GM19099 (cell line): Measurements from ENCODE around the gene MYH8.

Source experiments
- POLR2A ChIP-seq: IDR thresholded peaks from 3 replicates; pipeline ENCODE4 v1.6.1; 2011; ENCODE audit warnings: low read depth; ENCODE audit not compliant: insufficient read length; ENCODE audit errors: extremely low read depth

Gene MYH8

DNA sequence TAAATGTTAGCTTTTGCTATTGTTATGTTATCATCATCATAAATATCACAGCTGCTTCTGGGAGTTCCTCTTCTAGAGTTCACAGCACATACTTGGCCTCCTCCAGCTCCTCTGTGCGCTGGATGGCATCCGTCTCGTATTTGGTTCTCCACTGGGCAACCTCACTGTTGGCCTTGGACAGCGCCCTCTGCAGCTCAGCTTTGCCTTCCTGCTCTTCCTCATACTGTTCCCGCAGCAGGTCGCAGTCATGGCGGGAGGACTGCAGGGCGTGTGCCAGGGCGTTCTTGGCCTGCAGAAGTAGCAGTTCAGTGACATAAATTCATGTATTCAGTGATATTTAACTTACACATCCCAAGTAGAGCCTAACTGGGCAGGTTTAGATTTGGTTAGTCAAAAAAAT lies 23.4 kb downstream of the MYH8 start:
- no peak for TF ChIP-seq POLR2A

DNA sequence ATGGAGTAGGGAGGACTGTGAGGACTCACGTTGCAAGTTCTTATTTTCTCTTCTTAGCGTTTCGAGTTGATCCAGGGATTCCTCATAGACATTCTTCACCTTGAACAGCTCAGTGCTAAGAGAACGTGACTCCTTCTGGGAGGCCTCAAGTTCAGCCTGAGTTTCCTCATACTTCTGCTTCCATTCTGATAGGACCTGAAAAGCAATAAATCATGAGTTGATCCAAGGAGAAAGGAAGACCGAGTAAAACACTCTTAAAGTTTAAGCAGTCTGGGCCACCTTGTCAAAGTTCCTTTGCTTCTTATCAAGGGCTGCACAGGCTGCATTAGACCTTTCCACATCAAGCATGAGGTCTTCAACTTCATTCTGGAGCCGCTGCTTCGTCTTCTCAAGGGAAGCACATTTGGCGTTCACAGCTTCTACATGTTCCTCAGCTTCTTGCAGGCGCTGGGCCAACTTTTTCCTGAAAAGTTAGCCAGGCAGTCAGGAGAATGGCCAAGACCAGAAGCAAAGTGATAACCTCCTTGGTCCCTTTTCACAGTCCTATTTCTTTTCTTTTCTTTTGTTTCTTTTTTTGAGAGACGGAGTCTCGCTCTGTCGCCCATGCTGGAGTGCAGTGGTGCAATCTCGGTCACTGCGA lies 25.1 kb downstream of the MYH8 start:
- TF ChIP-seq POLR2A: no peak

DNA sequence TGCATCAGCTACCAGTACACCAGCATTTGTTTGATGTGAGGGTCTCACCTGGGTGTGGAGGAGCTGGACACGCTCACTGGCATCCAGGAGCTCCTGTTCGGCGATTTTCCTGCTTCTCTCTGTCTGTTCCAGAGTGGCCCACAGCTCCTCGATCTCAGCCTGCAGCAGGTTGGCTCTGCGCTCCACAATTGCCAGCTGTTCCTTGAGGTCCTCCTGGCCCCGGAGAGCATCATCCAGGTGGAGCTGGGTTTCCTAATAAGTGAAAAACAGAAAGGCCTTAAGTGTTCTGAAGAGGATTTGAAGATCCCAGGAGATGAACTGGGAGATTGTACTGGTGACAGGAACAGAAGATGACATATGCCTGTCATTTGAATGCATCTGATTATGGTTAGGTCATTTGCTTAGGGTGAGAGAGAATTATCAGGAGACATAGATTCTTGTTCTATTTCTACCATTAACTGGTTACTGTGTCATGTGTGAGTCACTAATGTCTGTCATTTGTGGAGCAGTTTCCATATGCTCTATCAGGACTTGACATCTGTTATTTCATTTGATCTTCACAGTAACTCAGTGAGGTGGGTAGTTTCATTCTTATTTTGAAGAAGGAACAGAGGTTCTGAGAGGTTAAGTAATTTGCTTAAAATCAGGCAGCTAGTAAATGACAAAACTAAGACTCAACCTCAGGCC lies 27.4 kb downstream of the MYH8 start:
- no peak for TF ChIP-seq POLR2A

DNA sequence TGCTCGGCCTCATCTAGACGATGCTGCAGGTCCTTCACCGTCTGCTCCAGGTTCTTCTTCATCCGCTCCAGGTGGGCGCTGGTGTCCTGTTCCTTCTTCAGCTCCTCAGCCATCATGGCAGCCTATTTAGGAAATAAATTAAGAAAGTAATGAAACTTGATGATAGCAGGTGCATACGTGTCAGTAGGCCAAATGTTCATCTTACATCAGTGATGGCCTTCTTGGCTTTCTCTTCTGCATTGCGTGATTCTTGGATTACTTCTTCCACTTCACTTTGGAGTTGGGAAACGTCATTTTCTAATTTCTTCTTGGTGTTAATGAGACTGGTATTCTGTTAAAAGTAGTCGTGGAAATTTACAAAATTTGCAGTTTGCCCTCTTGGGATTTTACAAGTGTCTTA lies 28.9 kb downstream of the MYH8 start:
- TF ChIP-seq POLR2A: no peak

DNA sequence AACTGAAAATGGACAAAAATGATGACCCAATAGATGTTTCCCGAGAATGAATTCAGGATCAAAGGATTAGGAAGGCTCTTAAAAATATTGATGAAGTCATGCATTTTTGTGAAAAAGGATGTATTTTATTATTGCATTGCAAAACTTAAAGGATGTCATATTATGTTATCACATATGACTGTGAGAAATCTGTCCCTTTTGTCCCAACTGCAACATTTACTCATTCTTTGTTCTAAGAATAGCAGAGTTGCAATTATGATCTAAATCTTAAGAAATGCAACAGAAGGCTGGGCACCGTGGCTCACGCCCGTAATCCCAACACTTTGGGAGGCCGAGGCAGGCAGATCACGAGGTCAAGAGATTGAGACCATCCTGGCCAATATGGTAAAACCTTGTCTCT lies 35.9 kb downstream of the MYH8 start:
- no peak for TF ChIP-seq POLR2A

DNA sequence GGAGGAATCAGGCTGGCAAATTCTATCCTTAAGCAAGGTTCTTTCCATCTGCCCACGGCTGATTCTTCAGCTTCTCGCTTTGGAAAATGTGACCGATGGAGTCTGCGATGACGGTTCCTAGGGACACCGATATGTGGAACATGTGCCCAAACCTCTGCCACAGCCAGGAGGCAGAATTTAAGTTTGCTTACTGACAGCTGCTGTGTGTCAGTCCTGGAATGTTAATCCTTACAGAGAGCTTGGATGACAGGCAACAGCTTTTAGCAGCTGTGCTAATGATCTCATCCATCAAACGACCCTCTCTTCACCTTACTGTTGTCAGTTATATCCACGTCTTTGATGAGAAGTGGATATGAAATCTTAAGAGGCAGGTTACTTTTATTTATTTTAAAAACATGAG lies 37.6 kb downstream of the MYH8 start:
- no peak for TF ChIP-seq POLR2A

DNA sequence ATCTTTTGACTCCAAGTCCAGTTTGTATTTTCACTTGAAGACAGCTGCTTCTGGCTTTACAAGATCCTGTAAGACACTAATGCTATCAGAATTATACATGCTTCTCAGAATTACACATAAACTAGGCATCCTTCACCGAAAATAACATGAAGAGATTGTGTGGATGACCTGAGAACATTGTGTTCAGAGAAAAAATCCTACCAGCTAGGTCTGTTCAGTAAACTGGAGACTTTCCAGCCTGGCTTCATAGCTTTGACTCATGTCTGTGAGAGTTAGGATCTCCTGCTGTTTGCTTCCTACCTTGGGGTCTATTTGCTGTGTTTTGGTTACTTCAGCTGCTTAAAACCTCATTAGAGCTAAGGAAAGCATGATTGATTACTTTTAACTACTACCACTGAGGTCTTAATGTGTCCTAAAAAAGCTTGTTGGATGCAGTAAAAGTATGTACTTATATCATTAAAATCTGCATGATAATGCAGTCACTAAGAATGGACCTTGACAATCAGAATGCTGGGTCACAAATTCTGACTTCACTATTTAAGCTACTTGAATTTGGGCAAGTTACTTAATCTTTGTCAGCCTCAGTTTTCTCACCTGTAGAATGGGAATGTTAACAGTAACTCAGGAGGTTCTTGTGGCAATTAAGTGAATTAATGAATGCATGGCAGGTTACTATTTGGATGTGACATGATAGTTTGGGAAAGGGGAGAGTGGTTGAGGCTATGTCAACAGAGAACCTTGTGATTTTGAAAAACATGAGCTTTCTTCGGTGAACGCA lies 40.9 kb downstream of the MYH8 start:
- no peak for TF ChIP-seq POLR2A

DNA sequence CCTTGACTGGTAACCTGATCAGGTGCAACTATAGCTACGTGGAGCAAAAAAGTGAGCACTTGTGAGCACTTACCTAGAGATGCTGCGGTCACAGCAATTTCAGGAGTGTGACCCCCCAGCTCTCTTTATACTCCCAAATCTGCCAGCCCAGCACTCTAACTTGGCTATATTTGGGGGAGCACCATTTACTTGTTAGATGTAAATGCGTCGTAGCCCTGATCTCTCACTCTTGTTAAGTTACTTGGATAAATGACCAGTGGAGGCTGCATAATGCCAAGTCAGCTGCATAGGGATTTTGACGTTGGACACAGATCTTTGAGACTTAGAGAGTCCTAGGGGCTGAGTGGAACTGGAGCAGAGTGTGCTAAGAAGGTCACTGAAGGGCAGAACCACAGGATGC lies 48.8 kb downstream of the MYH8 start, which contains the start of gene MYH13:
TSS of gene MYH13 (minus strand) at position 101 of the 400 bp plus-strand sequence. CDS start 8,476 bp downstream, outside the sequence.
- TF ChIP-seq POLR2A: no peak

DNA sequence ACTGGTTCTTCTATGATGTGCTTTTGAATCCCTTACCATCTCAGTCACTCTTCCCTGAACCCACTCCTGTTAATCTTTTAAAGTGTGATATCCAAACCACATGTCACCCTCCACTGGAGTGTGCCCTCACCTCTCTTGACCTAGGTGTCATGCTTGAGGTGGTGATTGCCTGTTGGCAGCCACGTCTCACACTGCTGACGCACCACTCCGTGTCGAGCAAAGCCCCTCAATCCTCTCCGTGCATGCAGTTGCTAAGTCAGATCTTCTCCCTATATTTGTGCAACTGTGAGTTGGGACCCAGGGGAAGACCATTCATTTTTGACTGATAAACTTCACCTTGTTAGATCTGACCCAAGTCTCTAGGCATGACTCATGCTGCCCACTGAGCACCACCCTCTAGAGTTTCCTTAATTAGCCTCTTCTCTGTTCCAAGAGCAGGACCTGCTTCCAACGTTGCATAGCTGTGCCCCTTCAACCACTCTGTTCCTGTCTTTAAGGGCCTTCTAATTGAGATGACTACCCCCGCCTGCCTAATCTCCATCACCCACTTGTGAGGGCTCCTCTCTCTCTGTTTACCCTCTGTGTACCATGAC lies 51.6 kb downstream of the MYH8 start:
- TF ChIP-seq POLR2A: no peak

DNA sequence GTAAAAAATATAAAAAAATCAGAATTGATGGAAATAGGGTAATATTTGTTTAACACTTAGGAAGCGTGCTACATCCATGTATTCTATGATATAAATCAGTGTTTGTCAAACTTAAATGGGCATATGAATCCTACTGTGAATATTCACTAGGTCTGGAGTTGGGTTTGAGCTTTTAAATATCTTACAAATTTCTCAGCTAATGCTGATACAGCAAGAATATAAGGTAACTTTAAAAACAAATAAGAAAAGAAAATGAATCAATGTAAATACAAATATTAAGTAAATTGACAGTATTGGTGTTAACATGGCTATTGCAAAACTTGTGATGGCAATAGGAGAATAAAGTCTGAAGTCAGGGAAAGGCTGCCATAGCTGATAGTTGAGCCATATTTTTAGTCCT lies 52.5 kb downstream of the MYH8 start:
- TF ChIP-seq POLR2A: no peak

DNA sequence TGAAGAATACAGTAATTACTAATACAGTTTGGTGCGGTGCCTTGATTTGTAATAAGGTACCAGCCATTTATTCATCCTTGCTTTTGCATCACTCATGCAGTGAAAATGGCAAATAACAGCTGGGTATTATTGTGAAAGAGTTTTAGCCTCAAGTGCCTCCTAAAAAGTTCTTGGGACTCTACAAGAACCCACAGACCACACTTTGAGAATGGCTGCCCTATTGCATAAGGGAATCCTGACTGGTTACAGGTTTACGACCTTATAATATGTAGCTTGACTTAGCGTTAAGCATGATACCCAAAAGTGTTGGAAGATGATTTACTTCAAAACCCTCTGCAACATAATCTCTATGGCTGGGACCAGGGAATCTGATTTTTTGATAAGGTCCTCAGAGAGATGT lies 53.2 kb downstream of the MYH8 start:
- no peak for TF ChIP-seq POLR2A

DNA sequence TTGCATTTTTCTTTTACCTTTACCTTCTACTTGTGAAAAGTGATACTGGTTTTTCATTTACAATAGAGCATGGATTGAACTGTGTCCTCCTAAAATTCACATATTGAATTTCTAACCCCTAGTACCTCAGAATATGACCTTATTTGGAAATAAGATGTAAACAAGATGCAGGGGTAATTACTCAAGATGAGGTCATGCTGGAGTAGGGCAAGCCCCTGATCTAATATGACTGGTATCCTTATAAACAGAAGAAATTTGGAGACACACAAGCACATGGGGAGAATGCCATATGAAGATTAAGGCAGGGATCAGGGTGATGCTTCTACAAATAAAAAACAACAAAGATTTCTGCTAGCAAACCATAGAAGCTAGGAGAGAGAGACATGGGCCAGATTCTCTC lies 61.2 kb downstream of the MYH8 start:
- no peak for TF ChIP-seq POLR2A

DNA sequence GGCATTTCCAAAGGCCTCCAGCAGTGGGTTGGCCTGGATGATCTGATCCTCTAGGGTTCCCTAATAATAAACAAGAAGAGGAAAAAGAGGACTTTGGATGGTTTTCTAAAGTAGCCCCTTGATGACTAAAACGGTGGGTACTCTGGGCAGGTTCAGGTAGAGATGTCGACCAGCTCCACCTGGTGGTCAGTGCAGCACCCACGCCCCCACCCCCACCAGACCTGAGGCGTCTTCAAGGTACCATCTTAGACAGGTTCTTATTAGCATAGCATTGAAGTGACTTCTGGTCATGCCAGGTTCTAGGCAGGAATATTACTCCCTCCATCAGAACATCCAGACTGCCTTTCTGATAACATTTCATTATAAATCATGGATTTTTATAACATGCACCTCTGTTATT lies 64.0 kb downstream of the MYH8 start:
- no peak for TF ChIP-seq POLR2A

DNA sequence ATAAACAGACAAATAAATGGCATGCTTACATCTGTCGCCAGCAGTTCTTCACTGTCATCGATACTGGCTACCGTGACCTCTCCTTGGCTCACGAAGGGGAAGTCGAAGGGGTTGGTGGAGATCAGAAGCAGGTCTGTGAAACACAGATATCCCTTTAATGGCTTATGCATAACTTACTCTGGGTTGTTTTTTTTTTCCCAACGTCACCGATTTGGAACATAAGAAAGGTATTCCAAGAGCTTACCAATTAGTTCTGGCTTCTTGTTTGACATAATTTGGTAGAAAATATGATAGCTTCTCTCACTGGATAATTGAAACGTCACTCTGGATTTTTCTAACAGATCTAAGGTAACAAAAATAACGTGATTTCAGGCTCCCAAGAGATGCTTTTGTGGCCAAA lies 67.1 kb downstream of the MYH8 start:
- no peak for TF ChIP-seq POLR2A

DNA sequence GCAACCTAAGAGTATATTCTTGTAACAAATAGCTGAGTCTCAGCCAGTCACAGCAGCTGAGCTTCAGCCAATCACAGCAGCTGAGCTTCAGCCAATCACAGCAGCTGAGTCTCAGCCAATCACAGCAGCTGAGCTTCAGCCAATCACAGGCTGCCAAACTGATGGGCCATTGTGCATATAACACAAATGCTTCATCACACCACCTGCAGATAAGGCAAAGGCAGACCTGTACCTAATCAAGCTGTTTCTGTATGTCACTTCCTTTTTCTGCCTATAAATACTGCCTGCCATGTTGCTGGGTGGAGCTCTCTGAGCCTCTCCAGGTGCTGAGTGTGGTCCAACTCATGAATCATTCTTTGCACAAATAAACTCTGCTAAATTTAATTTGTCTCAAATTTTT lies 68.9 kb downstream of the MYH8 start:
- TF ChIP-seq POLR2A: no peak
